Astrocyte of the cerebellum (primary cell): ENCODE measurements around the gene PMPCA.

Source experiments
- DNase-seq: peaks from one replicate; pipeline ENCODE4 v3.0.0-alpha.2; 2011; ENCODE audit warnings: low read depth
- H3K4me3 ChIP-seq: 2 replicates; pipeline ENCODE4 v1.5.1; 2011; ENCODE audit warnings: mild to moderate bottlenecking, low read depth, low read length, moderate library complexity
- CTCF ChIP-seq: IDR thresholded peaks from 2 replicates; pipeline ENCODE4 v1.5.1; 2012; ENCODE audit warnings: low read length, low read depth, moderate library complexity, mild to moderate bottlenecking; ENCODE audit errors: missing control alignments
- in situ Hi-C: cut with HindIII; loops from 2 replicates; pipeline ENCODE4 v1.10.0; 2017; ENCODE audit warnings: low sequenced_read_pairs

Gene PMPCA

GRCh38 chr9:136462664-136463063 lies 52.2 kb downstream of the PMPCA start:
- in situ Hi-C loops: no loop called here

GRCh38 chr9:136463578-136463977 lies 53.1 kb downstream of the PMPCA start:
- no peak for TF ChIP-seq CTCF
- in situ Hi-C loops: no loop called here
- H3K4me3 ChIP-seq: no peak overlapping the region
- no peak for DNase-seq

More at GRCh38 chr9:136462664-136463063, 52.2 kb downstream of the PMPCA start:
- DNase-seq: no peak
- TF ChIP-seq CTCF: no peak
- no peak overlapping the region for H3K4me3 ChIP-seq

GRCh38 chr9:136464241-136464640 lies 53.8 kb downstream of the PMPCA start:
- no peak for TF ChIP-seq CTCF
- in situ Hi-C loops: no loop called here
- H3K4me3 ChIP-seq: no peak overlapping the region
- DNase-seq: no peak

GRCh38 chr9:136465500-136466154 lies 55.2 kb downstream of the PMPCA start:
- DNase-seq: no peak
- no peak overlapping the region for H3K4me3 ChIP-seq
- no peak for TF ChIP-seq CTCF
- in situ Hi-C loops: no loop called here

GRCh38 chr9:136466155-136466541 lies 55.7 kb downstream of the PMPCA start:
- no peak overlapping the region for H3K4me3 ChIP-seq
- in situ Hi-C loops: no loop called here
- no peak for TF ChIP-seq CTCF
- DNase-seq: no peak

- in situ Hi-C loops: no loop called here
- TF ChIP-seq CTCF: no peak
- no peak overlapping the region for H3K4me3 ChIP-seq
- DNase-seq: no peak
These were observed 57.3 kb downstream of the PMPCA start for GRCh38 chr9:136467766-136468165.

- no peak overlapping the region for H3K4me3 ChIP-seq
- TF ChIP-seq CTCF: no peak
- in situ Hi-C loops: no loop called here
- no peak for DNase-seq
These were observed 59.9 kb downstream of the PMPCA start for GRCh38 chr9:136470356-136470755.
